DMS53 (cell line): ENCODE data around the gene ST3GAL6.

Source experiments
- DNase-seq: peaks from one replicate; lab custom pipeline; 2025; lab: John Stamatoyannopoulos, UW

The ST3GAL6 gene

GRCh38 chr3:98763076-98763475 lies at the start of gene ST3GAL6:
Gene ST3GAL6, plus strand, starts transcription at chr3:98763340. Its CDS starts 5,101 bp downstream, at chr3:98768441.
- DNase-seq: no peak

GRCh38 chr3:98713984-98714383 lies 49.2 kb upstream of the ST3GAL6 start:
- DNase-seq: no peak

GRCh38 chr3:98717584-98717983 lies 45.6 kb upstream of the ST3GAL6 start:
- no peak for DNase-seq

- DNase-seq: no peak
These were observed 44.4 kb upstream of the ST3GAL6 start for GRCh38 chr3:98718730-98719129.

GRCh38 chr3:98721776-98722175 lies 41.4 kb upstream of the ST3GAL6 start:
- no peak for DNase-seq

- DNase-seq: no peak
These were observed 40.8 kb upstream of the ST3GAL6 start for GRCh38 chr3:98722389-98722788.

GRCh38 chr3:98725352-98725751 lies 37.8 kb upstream of the ST3GAL6 start:
- DNase-seq: no peak

GRCh38 chr3:98726084-98726483 lies 37.1 kb upstream of the ST3GAL6 start:
- no peak for DNase-seq

GRCh38 chr3:98727638-98728037 lies 35.5 kb upstream of the ST3GAL6 start:
- DNase-seq: no peak

- DNase-seq: no peak
These were observed 34.5 kb upstream of the ST3GAL6 start for GRCh38 chr3:98728672-98729071.

- no peak for DNase-seq
These were observed 32.8 kb upstream of the ST3GAL6 start for GRCh38 chr3:98730338-98730737.

- DNase-seq: no peak
These were observed 32.1 kb upstream of the ST3GAL6 start for GRCh38 chr3:98730886-98731537.

GRCh38 chr3:98731720-98732285 lies 31.3 kb upstream of the ST3GAL6 start:
- DNase-seq: no peak

GRCh38 chr3:98732286-98733052 lies 30.7 kb upstream of the ST3GAL6 start:
- DNase-seq: peak; percentile 59

GRCh38 chr3:98733053-98733811 lies 29.9 kb upstream of the ST3GAL6 start:
- peak; percentile 55 for DNase-seq

- DNase-seq: peak; percentile 17
These were observed 29.3 kb upstream of the ST3GAL6 start for GRCh38 chr3:98733812-98734281.

GRCh38 chr3:98734306-98734705 lies 28.8 kb upstream of the ST3GAL6 start:
- DNase-seq: no peak

- DNase-seq: no peak
These were observed 28.4 kb upstream of the ST3GAL6 start for GRCh38 chr3:98734735-98735134.

GRCh38 chr3:98735296-98735695 lies 27.8 kb upstream of the ST3GAL6 start:
- DNase-seq: no peak

- DNase-seq: no peak
These were observed 27.3 kb upstream of the ST3GAL6 start for GRCh38 chr3:98735761-98736269.

- no peak for DNase-seq
These were observed 25.8 kb upstream of the ST3GAL6 start for GRCh38 chr3:98737301-98737700.

GRCh38 chr3:98739266-98739665 lies 23.9 kb upstream of the ST3GAL6 start:
- no peak for DNase-seq
